ENCODE results near the gene NEK6.

Gene NEK6

DNA sequence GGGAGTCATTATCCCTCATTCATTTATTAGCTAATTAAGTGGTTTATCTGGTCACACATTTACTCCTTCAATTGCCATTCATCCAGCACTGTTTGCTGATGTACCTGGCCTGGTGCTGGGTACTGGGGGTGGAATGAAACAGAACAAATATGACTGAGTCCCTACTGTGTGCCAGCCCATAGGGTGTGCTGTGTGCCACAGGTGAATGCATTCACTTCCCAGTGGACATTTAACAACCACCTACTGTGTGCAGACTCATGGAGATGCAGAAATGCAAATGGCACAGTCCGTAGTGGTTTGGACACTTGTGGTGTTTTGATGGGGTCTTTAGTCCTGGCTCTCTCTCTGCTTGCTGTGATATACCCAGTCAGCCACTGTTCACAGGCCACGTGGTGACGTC is 10.5 kb downstream of the NEK6 start:
- TF ChIP-seq CREB1 (IDR thresholded peaks at IDR 0.05; ENCODE audit: low read depth) (no peak), FOXM1 (IDR thresholded peaks at IDR 0.05; ENCODE audit: borderline replicate concordance, low read depth) (no peak), EP300 (IDR thresholded peaks at IDR 0.05; ENCODE audit: borderline replicate concordance) (no peak), ZBTB7A (IDR thresholded peaks at IDR 0.05; ENCODE audit: low read depth) (no peak), TAF1 (IDR thresholded peaks at IDR 0.05; ENCODE audit: low read depth) (no peak), TCF12 (IDR thresholded peaks at IDR 0.05; ENCODE audit: low read depth) (no peak), EGR1 (IDR thresholded peaks at IDR 0.05) (no peak), YY1 (IDR thresholded peaks at IDR 0.05; ENCODE audit: low read depth) (no peak), NFIC (IDR thresholded peaks at IDR 0.05) (no peak), TEAD4 (IDR thresholded peaks at IDR 0.05) (no peak), RAD21 (IDR thresholded peaks at IDR 0.05; ENCODE audit: low read depth) (no peak), CEBPB (IDR thresholded peaks at IDR 0.05) (no peak)
- TF ChIP-seq, protein P1, sequence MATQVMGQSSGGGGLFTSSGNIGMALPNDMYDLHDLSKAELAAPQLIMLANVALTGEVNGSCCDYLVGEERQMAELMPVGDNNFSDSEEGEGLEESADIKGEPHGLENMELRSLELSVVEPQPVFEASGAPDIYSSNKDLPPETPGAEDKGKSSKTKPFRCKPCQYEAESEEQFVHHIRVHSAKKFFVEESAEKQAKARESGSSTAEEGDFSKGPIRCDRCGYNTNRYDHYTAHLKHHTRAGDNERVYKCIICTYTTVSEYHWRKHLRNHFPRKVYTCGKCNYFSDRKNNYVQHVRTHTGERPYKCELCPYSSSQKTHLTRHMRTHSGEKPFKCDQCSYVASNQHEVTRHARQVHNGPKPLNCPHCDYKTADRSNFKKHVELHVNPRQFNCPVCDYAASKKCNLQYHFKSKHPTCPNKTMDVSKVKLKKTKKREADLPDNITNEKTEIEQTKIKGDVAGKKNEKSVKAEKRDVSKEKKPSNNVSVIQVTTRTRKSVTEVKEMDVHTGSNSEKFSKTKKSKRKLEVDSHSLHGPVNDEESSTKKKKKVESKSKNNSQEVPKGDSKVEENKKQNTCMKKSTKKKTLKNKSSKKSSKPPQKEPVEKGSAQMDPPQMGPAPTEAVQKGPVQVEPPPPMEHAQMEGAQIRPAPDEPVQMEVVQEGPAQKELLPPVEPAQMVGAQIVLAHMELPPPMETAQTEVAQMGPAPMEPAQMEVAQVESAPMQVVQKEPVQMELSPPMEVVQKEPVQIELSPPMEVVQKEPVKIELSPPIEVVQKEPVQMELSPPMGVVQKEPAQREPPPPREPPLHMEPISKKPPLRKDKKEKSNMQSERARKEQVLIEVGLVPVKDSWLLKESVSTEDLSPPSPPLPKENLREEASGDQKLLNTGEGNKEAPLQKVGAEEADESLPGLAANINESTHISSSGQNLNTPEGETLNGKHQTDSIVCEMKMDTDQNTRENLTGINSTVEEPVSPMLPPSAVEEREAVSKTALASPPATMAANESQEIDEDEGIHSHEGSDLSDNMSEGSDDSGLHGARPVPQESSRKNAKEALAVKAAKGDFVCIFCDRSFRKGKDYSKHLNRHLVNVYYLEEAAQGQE (IDR thresholded peaks at IDR 0.05; ENCODE audit: low read depth), result no peak
- TF ChIP-seq, protein P2, sequence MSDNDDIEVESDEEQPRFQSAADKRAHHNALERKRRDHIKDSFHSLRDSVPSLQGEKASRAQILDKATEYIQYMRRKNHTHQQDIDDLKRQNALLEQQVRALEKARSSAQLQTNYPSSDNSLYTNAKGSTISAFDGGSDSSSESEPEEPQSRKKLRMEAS (IDR thresholded peaks at IDR 0.05), result no peak
- TF ChIP-seq, protein P3, sequence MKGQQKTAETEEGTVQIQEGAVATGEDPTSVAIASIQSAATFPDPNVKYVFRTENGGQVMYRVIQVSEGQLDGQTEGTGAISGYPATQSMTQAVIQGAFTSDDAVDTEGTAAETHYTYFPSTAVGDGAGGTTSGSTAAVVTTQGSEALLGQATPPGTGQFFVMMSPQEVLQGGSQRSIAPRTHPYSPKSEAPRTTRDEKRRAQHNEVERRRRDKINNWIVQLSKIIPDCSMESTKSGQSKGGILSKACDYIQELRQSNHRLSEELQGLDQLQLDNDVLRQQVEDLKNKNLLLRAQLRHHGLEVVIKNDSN (IDR thresholded peaks at IDR 0.05), result no peak

DNA sequence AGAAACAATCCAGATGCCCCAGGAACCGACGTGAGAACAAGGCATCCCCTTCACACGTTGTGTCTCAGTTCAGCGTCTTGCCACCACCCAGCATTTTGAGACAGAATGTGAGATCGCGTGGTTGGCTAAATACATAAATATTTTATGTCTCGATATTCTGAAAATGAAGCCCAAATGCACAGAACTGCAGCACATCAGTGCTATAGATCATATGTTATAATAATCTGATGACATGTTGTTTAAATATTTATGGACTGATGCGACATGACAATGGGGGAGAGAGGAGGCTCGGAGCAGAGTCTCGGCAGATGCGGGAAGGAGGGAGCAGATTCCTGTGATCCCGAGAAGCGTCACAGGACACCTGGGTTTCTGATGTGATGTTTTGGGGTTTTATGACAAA is 10.9 kb downstream of the NEK6 start:
- no peak for TF ChIP-seq EGR1 (IDR thresholded peaks at IDR 0.05)
- TF ChIP-seq NFIC (IDR thresholded peaks at IDR 0.05), result no peak
- TF ChIP-seq ZBTB7A (IDR thresholded peaks at IDR 0.05; ENCODE audit: low read depth), result no peak
- no peak for TF ChIP-seq TAF1 (IDR thresholded peaks at IDR 0.05; ENCODE audit: low read depth)
- TF ChIP-seq TEAD4 (IDR thresholded peaks at IDR 0.05), result no peak
- no peak for TF ChIP-seq YY1 (IDR thresholded peaks at IDR 0.05; ENCODE audit: low read depth)
- no peak for TF ChIP-seq CEBPB (IDR thresholded peaks at IDR 0.05)
- TF ChIP-seq RAD21 (IDR thresholded peaks at IDR 0.05; ENCODE audit: low read depth), result no peak

DNA sequence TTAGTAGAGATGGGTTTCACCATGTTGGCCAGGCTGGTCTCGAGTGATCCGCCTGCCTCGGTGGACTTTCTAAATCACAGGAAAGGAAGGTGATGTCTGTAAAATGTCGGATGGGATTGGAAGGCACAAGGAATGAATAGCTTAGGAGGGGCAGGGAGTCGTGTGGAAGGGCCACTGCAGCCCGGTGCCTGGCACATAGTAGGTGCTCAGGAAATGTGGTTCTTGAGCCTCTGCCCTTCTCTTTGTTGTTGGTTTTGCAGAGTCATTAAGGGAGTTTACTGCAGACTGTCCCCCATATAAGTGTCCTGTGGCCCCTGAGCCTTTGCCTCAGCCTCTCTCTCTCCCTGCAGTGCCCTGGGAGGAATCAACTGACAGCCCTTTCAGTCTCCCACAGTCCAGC is 11.8 kb downstream of the NEK6 start:
- TF ChIP-seq, protein P3 (IDR thresholded peaks at IDR 0.05), result no peak
- TF ChIP-seq YY1 (IDR thresholded peaks at IDR 0.05; ENCODE audit: low read depth) (no peak), NFIC (IDR thresholded peaks at IDR 0.05) (no peak), EP300 (IDR thresholded peaks at IDR 0.05; ENCODE audit: borderline replicate concordance) (no peak), CEBPB (IDR thresholded peaks at IDR 0.05) (no peak), RAD21 (IDR thresholded peaks at IDR 0.05; ENCODE audit: low read depth) (no peak), CREB1 (IDR thresholded peaks at IDR 0.05; ENCODE audit: low read depth) (no peak), TEAD4 (IDR thresholded peaks at IDR 0.05) (no peak), EGR1 (IDR thresholded peaks at IDR 0.05) (no peak), ZBTB7A (IDR thresholded peaks at IDR 0.05; ENCODE audit: low read depth) (no peak), TCF12 (IDR thresholded peaks at IDR 0.05; ENCODE audit: low read depth) (no peak), FOXM1 (IDR thresholded peaks at IDR 0.05; ENCODE audit: borderline replicate concordance, low read depth) (no peak), TAF1 (IDR thresholded peaks at IDR 0.05; ENCODE audit: low read depth) (no peak)
- TF ChIP-seq, protein P1 (IDR thresholded peaks at IDR 0.05; ENCODE audit: low read depth), result no peak
- TF ChIP-seq, protein P2 (IDR thresholded peaks at IDR 0.05), result no peak

DNA sequence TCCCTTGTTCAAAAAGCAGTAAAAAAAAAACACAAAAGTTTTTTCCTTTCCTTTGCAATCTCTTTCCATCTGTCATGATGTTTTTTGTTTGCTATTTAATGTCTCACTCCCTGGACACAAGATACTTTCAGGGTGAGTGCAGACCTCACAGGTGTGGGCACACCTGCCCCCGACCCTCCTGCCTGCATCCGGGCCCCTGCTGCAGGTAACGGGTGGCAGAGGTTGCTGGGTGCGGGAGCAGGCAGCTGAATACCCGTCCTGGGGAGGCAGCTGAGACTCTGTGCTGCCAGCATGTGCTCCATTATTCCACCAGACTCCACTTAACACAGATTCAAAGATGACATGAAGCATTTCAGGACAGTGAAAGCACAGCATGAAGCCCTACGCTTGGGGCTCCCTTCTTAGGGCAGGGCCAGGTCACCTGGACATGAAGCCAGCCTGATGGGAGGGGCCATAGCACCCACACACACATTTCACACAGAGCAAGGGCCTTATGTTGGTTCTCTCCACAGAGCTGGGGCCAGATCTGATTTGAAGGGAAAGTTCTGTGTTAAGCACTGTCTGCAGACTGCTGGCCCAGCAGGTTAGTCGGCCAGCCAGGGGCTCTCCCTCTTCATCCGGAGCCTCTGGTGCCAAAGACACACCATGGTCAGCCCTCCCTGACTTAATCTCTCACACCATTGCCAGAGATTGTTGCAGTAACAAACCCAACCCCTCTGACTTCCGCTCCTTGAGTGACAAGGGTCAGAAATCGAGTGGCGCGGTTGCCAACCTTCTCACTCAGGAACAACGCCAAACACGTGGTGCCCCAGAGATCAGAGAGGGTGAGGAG is 13.0 kb downstream of the NEK6 start:
- TF ChIP-seq CEBPB (IDR thresholded peaks at IDR 0.05) (no peak), TAF1 (IDR thresholded peaks at IDR 0.05; ENCODE audit: low read depth) (no peak), FOXM1 (IDR thresholded peaks at IDR 0.05; ENCODE audit: borderline replicate concordance, low read depth) (no peak), ZBTB7A (IDR thresholded peaks at IDR 0.05; ENCODE audit: low read depth) (no peak), NFIC (IDR thresholded peaks at IDR 0.05) (no peak), EP300 (IDR thresholded peaks at IDR 0.05; ENCODE audit: borderline replicate concordance) (no peak), CREB1 (IDR thresholded peaks at IDR 0.05; ENCODE audit: low read depth) (no peak), TCF12 (IDR thresholded peaks at IDR 0.05; ENCODE audit: low read depth) (no peak), YY1 (IDR thresholded peaks at IDR 0.05; ENCODE audit: low read depth) (no peak), TEAD4 (IDR thresholded peaks at IDR 0.05) (no peak), EGR1 (IDR thresholded peaks at IDR 0.05) (no peak), RAD21 (IDR thresholded peaks at IDR 0.05; ENCODE audit: low read depth) (no peak)
- TF ChIP-seq, protein P3 (IDR thresholded peaks at IDR 0.05), result no peak
- TF ChIP-seq, protein P2 (IDR thresholded peaks at IDR 0.05), result no peak
- TF ChIP-seq, protein P1 (IDR thresholded peaks at IDR 0.05; ENCODE audit: low read depth), result no peak

Measured in Ishikawa (cell line).